Limb (tissue), 2 donors: ENCODE data around the gene SEC23IP.
"Not testable (repeated sequence)": the region's sequence is repeated elsewhere in the genome, so short reads cannot be mapped to it uniquely, and the experiment has no call there.

ENCODE experiments used
- DNase-seq, 2 donors: peaks; one replicate each; pipeline ENCODE4 v3.0.0-alpha.2; 2016; ENCODE audit errors: extremely low spot score in 2 of 2

The SEC23IP gene

GRCh38 chr10:119883901-119884611 is 8.5 kb upstream of the SEC23IP start:
- DNase-seq: not testable (repeated sequence)

GRCh38 chr10:119886070-119886469 is 6.5 kb upstream of the SEC23IP start:
- not testable (repeated sequence) for DNase-seq

- DNase-seq: not testable (repeated sequence)
Measured at GRCh38 chr10:119888715-119889114, 3.8 kb upstream of the SEC23IP start.

DNA sequence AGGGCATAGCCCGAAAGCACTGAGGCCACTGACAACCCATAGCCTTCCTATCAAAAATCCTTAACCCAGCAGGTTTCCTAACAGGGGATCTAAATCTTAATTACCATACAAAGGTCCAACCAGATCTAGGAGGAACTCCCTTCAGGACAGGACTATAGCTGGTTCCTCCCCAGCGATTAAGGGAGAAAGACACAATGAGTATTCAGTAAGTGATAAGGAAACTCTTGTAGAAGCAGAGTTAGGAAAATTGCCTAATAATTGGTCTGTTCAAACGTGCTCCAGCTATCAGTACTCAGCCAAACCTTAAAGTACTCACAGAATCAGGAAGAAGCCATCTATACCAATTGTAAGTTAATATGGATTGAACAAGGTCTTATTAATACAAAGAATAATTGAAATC is 3.3 kb upstream of the SEC23IP start:
- not testable (repeated sequence) for DNase-seq

DNA sequence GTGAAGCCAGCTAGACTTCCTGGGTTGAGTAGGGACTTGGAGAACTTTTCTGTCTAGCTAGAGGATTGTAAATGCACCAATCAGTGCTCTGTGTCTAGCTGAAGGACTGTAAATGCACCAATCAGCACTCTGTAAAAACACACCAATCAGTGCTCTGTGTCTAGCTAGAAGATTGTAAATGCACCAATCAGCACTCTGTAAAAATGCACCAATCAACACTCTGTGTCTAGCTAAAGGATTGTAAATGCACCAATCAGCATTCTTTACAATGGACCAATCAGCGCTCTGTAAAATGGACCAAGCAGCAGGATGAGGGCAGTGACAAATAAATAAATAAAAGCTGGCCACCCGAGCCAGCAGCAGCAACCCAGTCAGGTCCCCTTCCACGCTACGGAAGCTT is 2.2 kb upstream of the SEC23IP start:
- DNase-seq: not testable (repeated sequence)

GRCh38 chr10:119891849-119892187 is 712 bp upstream of the SEC23IP start:
- DNase-seq: not testable (repeated sequence)

GRCh38 chr10:119893074-119893473 is 544 bp downstream of the SEC23IP start:
- no peak for DNase-seq

GRCh38 chr10:119893845-119894427 is 1.4 kb downstream of the SEC23IP start:
- DNase-seq: no peak

GRCh38 chr10:119896061-119896655 is 3.6 kb downstream of the SEC23IP start:
- no peak for DNase-seq

DNA sequence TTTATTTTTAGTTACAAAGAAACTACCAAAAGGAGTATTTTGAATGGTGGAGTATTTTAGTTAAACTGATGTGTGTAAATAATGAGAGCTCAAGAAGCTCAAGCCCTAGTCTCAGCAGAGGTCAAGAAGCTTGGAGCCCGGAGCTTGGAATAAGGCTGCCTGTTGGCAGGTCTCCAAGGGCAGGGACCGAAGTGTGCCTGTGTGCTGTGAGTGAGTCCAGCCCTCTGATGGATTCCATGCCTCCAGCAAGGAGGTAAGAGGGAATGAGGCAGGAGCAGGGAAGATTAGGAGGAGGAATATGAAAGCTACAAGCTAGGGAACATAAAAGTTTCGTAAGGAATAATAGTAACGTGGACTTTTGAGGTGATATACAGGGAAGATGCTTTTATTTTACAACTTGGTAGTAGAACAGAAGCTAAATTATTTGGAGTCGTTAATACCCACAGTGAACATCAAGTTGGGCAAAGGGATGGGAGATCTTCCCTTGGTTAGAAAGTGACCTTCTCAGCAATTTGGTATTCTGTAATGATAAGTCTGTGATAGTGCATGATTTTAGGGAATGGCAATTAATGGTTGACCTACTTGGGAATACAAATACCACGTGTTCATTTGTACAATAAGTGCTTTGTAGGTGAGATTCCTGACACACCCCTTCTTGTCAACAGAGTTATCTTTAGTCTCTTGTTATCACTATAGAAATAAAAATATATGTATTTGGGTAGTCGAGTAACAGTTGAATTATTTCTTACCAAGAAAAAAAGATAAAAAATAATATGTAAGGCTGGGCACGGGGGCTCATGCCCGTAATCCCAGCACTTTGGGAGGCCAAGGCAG is 4.6 kb downstream of the SEC23IP start:
- no peak for DNase-seq

GRCh38 chr10:119898577-119898976 is 6.0 kb downstream of the SEC23IP start:
- DNase-seq: no peak

DNA sequence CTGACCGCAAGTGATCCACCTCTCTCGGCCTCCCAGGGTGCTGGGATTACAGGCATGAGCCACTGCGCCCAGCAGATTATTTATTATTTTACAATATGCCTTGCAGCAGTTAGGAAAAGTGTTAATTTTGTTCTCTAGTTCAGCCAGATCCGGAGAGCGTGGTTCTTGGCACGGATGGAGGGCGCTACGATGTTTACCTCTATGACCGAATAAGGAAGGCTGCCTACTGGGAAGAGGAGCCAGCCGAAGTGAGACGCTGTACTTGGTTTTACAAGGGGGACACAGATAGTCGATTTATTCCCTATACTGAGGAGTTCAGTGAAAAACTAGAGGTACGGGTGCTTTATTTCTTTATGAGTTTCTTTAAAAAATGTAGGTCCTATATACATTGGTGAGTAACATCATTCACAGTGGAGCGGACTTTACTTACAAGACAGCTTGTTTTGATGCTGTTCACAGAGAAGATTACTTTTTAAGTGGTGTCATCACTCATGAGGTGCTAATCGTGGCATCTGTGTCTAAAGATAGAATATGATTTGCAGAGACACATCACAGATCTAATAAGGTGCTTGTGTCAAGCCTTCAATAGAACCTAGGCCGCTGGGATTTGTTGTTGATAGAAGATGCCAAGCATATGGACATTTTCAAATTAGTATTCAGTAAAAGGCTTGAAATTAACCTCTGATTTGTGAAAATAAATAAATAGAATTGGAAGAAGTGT is 11.6 kb downstream of the SEC23IP start:
- no peak for DNase-seq

GRCh38 chr10:119907695-119908094 is 15.2 kb downstream of the SEC23IP start:
- DNase-seq: not testable (repeated sequence)

GRCh38 chr10:119908166-119908565 is 15.6 kb downstream of the SEC23IP start:
- DNase-seq: no peak

- no peak for DNase-seq
Measured at GRCh38 chr10:119910689-119911088, 18.2 kb downstream of the SEC23IP start.

- DNase-seq: no peak
Measured at GRCh38 chr10:119917777-119918176, 25.2 kb downstream of the SEC23IP start.

GRCh38 chr10:119919271-119919670 is 26.7 kb downstream of the SEC23IP start:
- DNase-seq: no peak

DNA sequence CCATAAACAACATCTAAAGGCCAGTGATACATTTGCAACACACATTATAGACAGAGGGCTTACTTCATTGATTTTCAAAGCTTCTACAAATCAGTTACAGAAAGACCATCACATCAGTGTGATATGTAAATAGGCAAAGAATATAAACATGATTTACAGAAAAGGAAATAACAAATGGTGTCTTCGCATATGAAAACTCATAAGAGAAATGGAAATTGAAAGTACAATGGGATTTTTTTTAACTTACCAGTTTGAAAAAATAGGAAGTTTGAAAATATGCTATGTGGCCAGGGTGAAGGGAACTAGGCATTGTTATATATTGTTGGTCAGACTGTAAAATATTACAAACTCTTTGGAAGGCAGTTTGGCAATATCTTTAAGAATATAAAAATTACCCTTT is 27.3 kb downstream of the SEC23IP start:
- no peak for DNase-seq

- DNase-seq: no peak
Measured at GRCh38 chr10:119928411-119928810, 35.9 kb downstream of the SEC23IP start.

GRCh38 chr10:119931871-119932270 is 39.3 kb downstream of the SEC23IP start:
- no peak for DNase-seq

DNA sequence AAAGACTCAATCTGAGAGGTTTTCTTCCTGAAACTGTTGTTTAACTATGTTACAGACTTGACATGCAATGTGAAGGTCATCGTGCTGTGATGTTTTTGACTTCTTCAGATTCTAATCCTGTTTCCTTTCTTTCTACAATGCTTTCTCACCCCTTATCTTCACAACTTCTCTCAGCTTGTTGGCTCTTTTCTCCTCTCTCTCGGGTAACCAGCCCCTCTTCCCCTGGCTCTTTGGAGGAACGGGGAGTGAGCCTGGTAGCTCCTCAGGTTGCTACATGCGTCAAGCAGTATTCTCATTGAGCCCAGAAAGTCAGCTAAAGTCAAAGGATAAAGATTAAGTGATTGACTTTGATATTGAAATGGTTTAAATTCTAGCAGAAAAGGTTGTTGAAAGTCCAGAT is 40.1 kb downstream of the SEC23IP start:
- no peak for DNase-seq
